HG03097 (cell line): ENCODE results near the gene FIGNL2.
"Not testable (repeated sequence)": the region's sequence is repeated elsewhere in the genome, so short reads cannot be mapped to it uniquely, and the experiment has no call there.

Source experiments
- ATAC-seq: cut with Tn5 transposase; IDR thresholded peaks from one replicate; pipeline ENCODE4 v1.9.1; 2021; ENCODE audit not compliant: unreplicated experiment, low FRiP score

FIGNL2 gene

DNA sequence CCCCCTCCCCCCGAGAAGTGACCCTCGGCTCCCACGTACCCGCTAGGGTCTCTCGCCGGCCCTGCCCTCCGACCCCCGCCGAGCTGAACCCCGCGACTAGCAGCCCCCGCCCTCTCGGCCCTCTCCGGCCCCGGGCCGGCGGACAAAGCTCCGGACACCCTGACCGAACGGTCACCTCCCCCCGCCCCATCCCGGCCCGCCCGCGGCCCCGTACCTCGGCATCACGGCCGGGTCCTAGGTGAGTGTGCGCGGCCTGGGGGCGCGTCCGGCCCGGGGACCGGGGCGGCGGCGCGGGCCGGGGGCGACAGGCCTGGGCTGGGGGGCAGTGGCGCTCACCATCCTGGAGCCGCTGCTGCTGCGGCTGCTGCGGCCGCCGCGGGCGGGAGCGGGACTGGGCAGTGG, at the start of gene FIGNL2:
TSS of gene FIGNL2 (minus strand) at position 393 of the 402 bp plus-strand sequence. CDS start 26,305 bp downstream, outside the sequence.
- no peak for ATAC-seq

GRCh38 chr12:51897181-51897580, 48.7 kb upstream of the FIGNL2 start:
- ATAC-seq: no peak

DNA sequence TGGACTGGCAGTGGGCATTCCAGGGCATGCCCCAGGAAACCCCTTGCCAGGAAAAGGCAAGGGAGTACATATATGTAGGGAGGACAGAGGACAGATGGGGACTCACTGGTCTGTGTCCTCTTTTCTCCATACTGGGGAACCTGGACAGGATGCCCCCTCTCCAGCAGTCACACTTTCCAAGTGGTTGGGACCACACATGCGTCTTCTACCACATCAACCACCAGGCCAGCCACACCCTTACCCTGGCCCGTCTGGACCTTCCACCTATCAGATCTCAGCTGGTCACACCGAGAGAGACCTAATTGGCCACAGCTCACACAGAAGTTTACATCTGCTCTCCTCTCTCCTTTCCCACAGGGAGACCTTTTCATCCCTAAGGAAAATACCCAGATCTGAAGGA, 47.7 kb upstream of the FIGNL2 start:
- ATAC-seq: no peak

DNA sequence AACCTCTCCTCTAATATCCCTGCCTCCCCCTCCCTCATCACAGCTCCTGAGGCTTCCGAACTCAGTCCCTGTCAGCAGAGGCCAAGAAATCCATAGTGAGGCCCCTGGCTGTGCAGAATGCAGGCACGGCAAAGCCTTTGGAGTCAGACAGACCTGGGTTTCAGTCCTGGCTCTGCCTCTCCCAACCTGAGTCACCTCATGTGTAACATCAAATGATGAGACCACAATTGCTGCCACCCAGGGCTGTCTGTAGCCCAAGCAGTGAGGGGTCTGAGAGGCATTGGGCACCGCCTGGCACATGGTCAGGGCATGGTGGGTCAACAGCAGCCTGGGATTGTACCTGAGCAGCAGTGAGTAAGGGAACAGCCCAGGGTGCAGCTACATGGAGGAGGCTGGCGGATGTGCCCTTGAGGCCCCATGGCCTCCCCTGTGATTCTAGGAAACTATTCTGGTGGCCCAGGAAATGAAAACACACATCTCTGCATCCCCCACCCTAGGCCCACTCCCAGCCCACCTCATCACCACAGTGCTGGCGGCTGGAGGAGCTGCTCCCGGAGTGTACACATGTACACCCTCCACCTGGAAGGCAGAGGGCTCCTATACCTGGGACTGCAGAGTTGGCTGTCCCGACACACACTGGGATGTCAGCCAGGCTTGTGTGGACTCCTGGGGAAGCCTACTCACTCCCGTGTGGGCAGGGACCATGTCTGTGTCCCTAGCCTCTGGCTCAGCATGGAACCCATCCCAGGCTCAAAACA, 47.0 kb upstream of the FIGNL2 start:
- no peak for ATAC-seq

DNA sequence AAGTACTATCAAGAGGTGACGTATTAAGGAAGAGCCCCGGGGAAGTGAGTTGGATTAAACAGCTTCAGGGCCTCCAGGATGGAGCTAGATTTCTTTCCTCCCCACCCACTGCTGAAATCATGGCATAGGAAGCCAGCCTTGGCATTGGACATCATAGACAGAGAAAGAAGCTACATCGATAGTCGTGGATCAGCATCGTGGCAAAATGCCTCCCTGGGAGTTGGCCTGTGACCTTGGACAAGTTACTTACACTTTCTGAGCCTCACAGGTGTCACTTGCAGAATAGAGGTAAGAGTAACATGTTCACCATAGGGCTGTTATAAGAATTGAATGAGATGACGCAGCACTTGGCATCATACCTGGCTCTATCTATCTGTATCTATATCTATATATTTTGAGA, 45.3 kb upstream of the FIGNL2 start:
- ATAC-seq: no peak

DNA sequence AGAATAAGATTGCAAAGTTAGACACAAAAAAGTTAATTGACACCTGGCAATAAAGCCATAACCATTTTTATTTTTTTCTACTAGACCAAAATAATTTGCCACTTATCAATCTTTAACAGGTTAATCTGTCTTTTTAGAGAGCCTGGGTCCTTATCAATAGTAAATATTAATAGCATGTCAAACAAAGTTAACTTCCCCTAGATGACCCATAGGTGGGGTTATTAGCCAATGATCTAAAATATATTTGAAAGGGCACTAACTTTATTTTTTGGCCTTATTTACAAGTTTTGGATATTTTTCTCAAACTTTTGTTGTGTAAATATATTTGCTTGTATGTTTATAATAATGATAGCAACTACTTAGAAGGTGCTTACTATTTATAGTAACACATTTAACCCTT, 43.3 kb upstream of the FIGNL2 start:
- ATAC-seq: no peak

GRCh38 chr12:51890511-51891171, 42.1 kb upstream of the FIGNL2 start:
- ATAC-seq: no peak

- ATAC-seq: no peak
These were observed 41.6 kb upstream of the FIGNL2 start for GRCh38 chr12:51890133-51890464.

GRCh38 chr12:51889216-51890132, 41.0 kb upstream of the FIGNL2 start:
- no peak for ATAC-seq

DNA sequence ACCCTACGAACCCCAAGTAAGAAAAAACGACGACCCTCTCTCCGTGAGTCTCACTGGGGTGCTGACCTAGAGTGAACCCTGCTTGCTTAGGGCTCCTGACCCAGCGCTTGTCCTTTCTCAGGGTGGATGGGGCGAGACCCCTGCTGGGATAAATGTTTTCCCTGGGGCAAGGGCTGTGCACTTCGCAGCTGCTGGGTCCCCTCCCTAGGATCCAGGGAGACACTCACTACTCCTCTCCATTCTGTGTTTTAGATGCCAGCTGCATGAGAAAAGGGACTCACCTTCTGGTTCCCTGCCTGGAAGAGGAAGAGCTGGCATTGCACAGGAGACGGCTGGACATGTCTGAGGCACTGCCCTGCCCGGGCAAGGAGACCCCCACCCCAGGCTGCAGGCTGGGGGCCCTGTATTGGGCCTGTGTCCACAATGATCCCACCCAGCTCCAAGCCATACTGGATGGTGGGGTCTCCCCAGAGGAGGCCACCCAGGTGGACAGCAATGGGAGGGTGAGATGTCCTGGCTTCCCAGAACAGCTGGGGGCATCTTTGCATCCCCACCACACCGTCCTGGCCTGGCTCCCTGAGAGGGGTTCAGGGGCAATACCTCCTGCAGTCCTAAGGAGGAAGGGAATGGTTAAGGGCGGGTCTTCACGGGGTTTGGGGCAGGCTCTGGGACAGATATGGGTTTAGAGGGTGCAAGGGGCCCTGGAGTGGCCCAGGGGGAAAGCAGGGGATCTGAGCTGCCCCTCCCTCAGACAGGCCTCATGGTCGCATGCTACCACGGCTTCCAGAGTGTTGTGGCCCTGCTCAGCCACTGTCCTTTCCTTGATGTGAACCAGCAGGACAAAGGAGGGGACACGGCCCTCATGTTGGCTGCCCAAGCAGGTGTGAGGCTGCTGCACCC, 40.0 kb upstream of the FIGNL2 start:
- ATAC-seq: no peak

- no peak for ATAC-seq
These were observed 39.2 kb upstream of the FIGNL2 start, which contains the start of gene ANKRD33 for GRCh38 chr12:51887476-51888315. Gene ANKRD33, plus strand, starts transcription at chr12:51888103. Its CDS starts 84 bp downstream, at chr12:51888187.

GRCh38 chr12:51886021-51886710, 37.6 kb upstream of the FIGNL2 start:
- ATAC-seq: no peak

DNA sequence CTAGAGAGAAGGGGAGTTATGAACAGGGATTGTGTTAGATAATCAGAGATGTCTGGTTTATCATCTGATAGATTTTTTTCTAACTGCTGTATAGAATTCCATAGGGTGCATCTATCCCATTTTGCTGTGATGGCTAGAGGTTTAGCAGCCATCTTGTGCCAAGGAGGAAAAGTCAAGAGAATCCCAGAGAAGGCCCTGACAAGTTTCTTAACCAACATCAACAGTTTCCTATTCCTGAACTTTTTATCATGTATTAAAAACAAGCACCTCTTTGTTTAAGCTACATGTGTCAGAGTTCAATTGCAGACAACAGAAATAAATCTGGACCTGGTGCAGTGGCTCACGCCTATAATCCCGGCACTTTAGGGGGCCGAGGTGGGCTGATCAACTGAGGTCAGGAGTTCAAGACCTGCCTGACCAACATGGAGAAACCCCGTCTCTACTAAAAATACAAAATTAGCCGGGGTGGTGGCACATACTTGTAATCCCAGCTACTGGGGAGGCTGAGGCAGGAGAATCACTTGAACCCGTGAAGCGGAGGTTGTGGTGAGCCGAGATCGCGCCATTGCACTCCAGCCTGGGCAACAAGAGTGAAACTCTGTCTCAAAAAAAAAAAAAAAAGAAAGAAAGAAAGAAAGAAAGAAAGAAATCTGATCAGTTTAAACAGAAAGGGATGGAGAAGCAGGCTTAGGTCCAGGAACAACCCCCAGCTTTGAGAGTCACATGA, 36.9 kb upstream of the FIGNL2 start:
- not testable (repeated sequence) for ATAC-seq

- ATAC-seq: no peak
These were observed 36.2 kb upstream of the FIGNL2 start for GRCh38 chr12:51884676-51885229.

DNA sequence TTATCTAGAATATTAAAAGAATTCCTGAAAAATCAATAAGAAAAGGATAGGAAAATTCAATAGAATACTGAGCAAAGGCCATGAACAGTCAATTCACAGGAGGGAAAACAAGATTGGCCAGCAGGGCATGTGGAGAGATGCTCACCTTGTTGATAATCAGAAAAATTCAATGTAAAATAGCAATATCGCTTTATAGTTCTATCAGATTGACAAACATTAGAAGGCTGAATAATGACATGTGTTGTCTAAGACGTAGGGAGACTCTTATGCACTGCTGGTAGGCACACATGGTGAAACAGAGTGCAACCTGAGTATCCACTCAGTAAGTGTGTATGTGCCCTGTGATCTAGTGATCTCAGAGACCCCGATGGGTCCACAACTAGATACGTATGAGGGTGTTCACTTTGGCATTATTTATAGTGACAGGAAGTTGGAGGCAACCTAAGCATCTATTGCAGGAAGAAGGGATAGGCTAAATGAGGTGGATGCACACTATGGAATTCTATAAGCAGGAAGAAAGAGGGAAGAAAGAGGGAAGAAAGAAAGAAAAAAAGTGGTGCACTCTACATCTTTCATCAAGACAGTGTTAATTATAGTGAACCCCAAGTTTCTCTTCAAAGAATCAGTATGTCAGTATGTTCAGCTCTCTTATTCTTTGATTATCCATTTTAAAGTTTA, 35.6 kb upstream of the FIGNL2 start:
- no peak for ATAC-seq

DNA sequence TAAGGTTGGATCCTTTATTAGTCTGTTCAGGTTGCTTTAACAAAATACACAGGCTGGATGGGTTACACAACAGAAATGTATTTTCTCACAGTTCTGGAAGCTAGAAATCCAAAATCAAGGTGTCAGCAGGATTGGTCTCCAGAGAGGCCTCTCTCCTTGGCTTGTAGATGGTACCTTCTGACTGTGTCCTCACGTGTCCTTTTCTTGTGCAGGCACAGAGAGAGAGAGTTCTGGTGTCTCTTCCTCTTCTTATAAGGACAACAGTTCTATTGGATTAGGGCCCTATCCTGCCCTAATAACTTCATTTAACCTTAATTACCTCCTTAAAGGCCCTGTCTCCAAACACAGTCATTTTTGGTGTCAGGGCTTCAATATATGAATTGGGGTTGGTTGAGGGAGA, 34.8 kb upstream of the FIGNL2 start:
- no peak for ATAC-seq

- no peak for ATAC-seq
These were observed 30.6 kb upstream of the FIGNL2 start for GRCh38 chr12:51879102-51879501.
